Chondrocyte (in vitro differentiated cells): ENCODE data around the gene AUTS2. TPM values are rescaled to one million over a fixed set of nuclear protein-coding genes. Genes with fewer than 3 reads are reported as not detected.
"Not testable (repeated sequence)": the region's sequence is repeated elsewhere in the genome, so short reads cannot be mapped to it uniquely, and the experiment has no call there.

ENCODE experiments used
- DNase-seq: peaks from one replicate; pipeline ENCODE4 v3.0.0; 2021; ENCODE audit warnings: mixed read lengths, low spot score
- H3K27ac Mint-ChIP-seq: one replicate; pipeline ENCODE4 v1.8.0; 2021; ENCODE audit warnings: mild to moderate bottlenecking, moderate library complexity, mixed read lengths; ENCODE audit not compliant: unreplicated experiment
- H3K27me3 Mint-ChIP-seq: 2 replicates; pipeline ENCODE4 v1.8.0; 2021; ENCODE audit warnings: low read depth, mixed read lengths
- H3K36me3 Mint-ChIP-seq: 2 replicates; pipeline ENCODE4 v1.8.0; 2021; ENCODE audit warnings: low read depth, mixed read lengths
- H3K4me1 Mint-ChIP-seq: 2 replicates; pipeline ENCODE4 v1.8.0; 2021; ENCODE audit warnings: low read depth, mild to moderate bottlenecking, mixed read lengths
- H3K4me3 Mint-ChIP-seq: one replicate; pipeline ENCODE4 v1.8.0; 2021; ENCODE audit warnings: mild to moderate bottlenecking, moderate library complexity, mixed read lengths; ENCODE audit not compliant: unreplicated experiment
- H3K9me3 Mint-ChIP-seq: 2 replicates; pipeline ENCODE4 v1.8.0; 2021; ENCODE audit warnings: low read depth, mixed read lengths
- CTCF ChIP-seq: fragments of 200-600 bp; sonication (generic); IDR thresholded peaks from 2 replicates; pipeline ENCODE4 v1.5.0; 2021; ENCODE audit warnings: antibody characterized with exemption, mild to moderate bottlenecking, moderate library complexity
- total RNA-seq: library from RNA; stranded (reverse); gene quantifications from 3 replicates; pipeline ENCODE4 v1.2.1, GENCODE V29; 2021

AUTS2 gene
- total RNA-seq, 1 donor from 2014 or later: 31.5 TPM

- H3K27ac Mint-ChIP-seq: no peak overlapping the region
- H3K4me3 Mint-ChIP-seq: no peak overlapping the region
- no peaks in the 10 kb centered on the region for H3K27me3 Mint-ChIP-seq
- H3K4me1 Mint-ChIP-seq: peaks cover 5% of the 10 kb centered on the region
- no peak for DNase-seq
- H3K9me3 Mint-ChIP-seq: no peaks in the 10 kb centered on the region
- H3K36me3 Mint-ChIP-seq: no peaks in the 10 kb centered on the region
- TF ChIP-seq CTCF: no peak
Measured at GRCh38 chr7:70266186-70266585, 667.9 kb downstream of the AUTS2 start.

GRCh38 chr7:70267381-70268120 lies 669.3 kb downstream of the AUTS2 start:
- TF ChIP-seq CTCF: no peak
- Mint-ChIP-seq H3K4me1 (peaks cover 5% of the 10 kb centered on the region), H3K36me3 (no peaks in the 10 kb centered on the region), H3K9me3 (no peaks in the 10 kb centered on the region), H3K27me3 (no peaks in the 10 kb centered on the region), H3K27ac (no peak overlapping the region), H3K4me3 (no peak overlapping the region)
- DNase-seq: no peak

- H3K4me3 Mint-ChIP-seq: no peak overlapping the region
- H3K27me3 Mint-ChIP-seq: no peaks in the 10 kb centered on the region
- peaks cover 5% of the 10 kb centered on the region for H3K4me1 Mint-ChIP-seq
- no peak for DNase-seq
- TF ChIP-seq CTCF: no peak
- H3K9me3 Mint-ChIP-seq: no peaks in the 10 kb centered on the region
- H3K36me3 Mint-ChIP-seq: no peaks in the 10 kb centered on the region
- H3K27ac Mint-ChIP-seq: no peak overlapping the region
Measured at GRCh38 chr7:70268179-70268578, 669.9 kb downstream of the AUTS2 start.

GRCh38 chr7:70270149-70270548 lies 671.9 kb downstream of the AUTS2 start:
- no peak for TF ChIP-seq CTCF
- no peaks in the 10 kb centered on the region for H3K27me3 Mint-ChIP-seq
- no peak overlapping the region for H3K27ac Mint-ChIP-seq
- no peaks in the 10 kb centered on the region for H3K36me3 Mint-ChIP-seq
- H3K4me3 Mint-ChIP-seq: no peak overlapping the region
- H3K4me1 Mint-ChIP-seq: no peaks in the 10 kb centered on the region
- no peak for DNase-seq
- H3K9me3 Mint-ChIP-seq: no peaks in the 10 kb centered on the region

- no peaks in the 10 kb centered on the region for H3K27me3 Mint-ChIP-seq
- no peak for TF ChIP-seq CTCF
- H3K27ac Mint-ChIP-seq: no peak overlapping the region
- no peaks in the 10 kb centered on the region for H3K36me3 Mint-ChIP-seq
- H3K4me3 Mint-ChIP-seq: no peak overlapping the region
- DNase-seq: no peak
- H3K9me3 Mint-ChIP-seq: no peaks in the 10 kb centered on the region
- no peaks in the 10 kb centered on the region for H3K4me1 Mint-ChIP-seq
Measured at GRCh38 chr7:70271617-70272081, 673.4 kb downstream of the AUTS2 start.

- H3K27ac Mint-ChIP-seq, H3K9me3 Mint-ChIP-seq, H3K27me3 Mint-ChIP-seq, H3K4me3 Mint-ChIP-seq, H3K4me1 Mint-ChIP-seq, H3K36me3 Mint-ChIP-seq, DNase-seq: not testable (repeated sequence)
Measured at GRCh38 chr7:70275570-70275969, 677.3 kb downstream of the AUTS2 start.
